ENCODE measurements around the gene PAX6.

The PAX6 gene

GRCh38 chr11:31796499-31797189 is 14.5 kb downstream of the PAX6 start:
- DNase-seq = no peak

- DNase-seq = no peak
Measured at GRCh38 chr11:31795706-31796498, 15.2 kb downstream of the PAX6 start.

DNA sequence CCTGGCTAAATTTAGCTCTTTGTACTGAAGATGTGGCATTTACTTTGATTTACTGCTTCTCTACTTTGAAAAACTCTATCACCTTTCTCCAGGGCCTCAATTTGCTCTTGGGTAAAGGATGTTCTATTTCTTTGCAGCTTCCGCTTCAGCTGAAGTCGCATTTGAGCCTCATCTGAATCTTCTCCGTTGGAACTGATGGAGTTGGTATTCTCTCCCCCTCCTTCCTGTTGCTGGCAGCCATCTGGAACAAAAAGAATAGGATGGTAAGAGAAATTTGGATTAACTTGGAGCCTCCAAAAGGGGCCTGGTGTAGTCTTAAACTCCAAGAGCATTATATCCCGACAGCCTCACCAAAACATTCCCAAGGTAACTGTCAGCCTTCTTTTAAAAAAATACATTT is 16.6 kb downstream of the PAX6 start:
- no peak for DNase-seq

DNA sequence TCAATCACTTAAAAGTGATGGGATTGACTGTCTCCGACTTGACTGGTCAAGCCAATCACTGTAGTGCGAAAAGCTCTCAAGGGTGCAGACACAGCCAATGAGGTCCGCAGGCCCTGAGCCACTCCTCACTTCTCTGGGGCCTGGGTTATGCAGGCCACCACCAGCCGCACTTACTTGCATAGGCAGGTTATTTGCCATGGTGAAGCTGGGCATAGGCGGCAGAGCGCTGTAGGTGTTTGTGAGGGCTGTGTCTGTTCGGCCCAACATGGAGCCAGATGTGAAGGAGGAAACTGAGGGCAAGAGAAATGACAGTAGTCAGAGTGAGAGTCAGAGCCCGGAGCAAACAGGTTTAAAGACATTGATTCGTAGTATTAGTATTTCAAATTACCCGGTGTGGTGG is 17.9 kb downstream of the PAX6 start:
- DNase-seq = no peak

DNA sequence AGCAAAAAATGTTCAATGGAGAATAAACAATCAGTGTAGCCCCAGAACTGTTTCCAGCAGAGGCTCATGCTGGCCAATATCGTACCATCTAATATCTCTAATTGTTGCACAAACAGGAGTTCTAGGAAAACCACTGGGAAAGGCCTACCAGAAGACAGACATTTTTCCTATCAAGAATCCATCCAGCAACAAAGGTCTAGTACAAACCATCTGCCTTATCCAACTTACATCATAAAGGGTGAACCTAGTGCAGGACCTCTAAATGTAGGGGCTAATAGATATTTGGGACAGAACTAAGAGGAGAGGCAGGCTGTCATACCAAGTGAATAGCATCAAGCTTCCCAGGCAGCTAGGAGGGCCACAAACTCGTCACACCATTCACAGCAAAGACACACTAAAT is 18.7 kb downstream of the PAX6 start:
- no peak for DNase-seq

GRCh38 chr11:31792036-31792435 is 19.1 kb downstream of the PAX6 start:
- no peak for DNase-seq

DNA sequence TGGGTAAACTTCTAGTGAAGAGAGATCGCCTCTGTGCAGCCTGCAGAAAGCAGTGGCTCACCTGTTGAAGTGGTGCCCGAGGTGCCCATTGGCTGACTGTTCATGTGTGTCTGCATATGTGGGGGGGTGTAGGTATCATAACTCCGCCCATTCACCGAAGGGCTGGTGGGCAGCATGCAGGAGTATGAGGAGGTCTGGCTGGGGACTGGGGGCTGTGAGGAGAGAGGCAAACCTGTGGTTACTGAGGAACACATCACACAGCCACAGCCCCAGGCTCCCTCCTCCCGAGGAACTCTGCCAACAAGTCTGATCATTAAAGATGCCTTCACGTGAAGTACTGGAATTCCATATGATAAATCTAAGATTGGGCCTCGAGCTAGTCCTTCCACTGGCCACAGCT is 20.5 kb downstream of the PAX6 start:
- DNase-seq = no peak

DNA sequence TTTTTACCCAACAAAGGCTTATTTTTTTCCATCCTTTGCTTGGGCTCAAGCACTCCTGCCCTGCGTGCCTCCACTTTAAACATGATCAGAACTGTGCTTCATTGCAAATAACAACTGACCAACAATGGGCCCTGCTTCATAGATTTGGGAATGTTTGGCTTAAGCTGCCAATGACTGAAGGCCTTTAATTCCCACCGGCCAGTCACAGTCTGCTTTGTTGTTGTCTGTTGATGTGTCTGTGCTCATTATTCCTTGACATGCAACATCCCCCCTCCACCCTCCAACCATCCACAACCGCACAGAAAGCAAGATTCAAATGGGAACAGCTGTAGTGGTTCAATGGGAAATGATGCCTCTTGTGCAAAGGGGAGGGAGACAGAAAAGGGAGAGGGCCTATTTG is 23.0 kb downstream of the PAX6 start:
- DNase-seq = no peak

DNA sequence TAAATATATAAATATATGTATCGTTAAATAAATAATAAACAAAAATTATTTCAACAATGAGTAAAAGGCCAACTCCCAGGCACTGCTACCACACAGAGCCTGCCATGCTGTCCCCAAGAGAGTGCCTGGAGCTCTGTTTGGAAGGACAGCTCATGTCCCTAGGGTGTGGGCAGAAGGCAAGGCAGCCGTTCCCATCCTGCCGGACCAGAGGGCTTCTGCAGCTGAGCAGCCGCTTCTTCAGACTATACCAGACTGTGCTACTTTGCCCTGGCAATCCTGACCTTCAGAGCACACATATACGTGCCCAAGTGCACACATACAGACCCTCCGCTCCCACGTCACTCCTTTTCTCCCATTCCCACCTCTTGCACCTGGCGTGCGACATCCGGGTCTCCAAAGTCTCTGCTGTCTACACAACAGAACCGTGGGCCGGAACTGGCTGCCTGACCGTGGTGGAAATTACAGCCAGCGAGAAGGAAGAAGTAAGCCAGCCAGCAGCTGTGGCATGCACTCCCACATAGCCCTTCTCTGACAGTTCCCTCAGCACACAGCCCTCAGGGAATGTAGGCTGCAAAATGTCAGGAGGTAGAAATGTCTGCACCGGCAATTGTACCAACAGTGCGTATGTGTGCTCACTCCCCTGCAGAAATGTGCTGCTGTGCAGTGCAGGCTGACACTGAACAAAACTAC is 24.0 kb downstream of the PAX6 start:
- DNase-seq = no peak

- DNase-seq = no peak
Measured at GRCh38 chr11:31784611-31785010, 26.5 kb downstream of the PAX6 start.

GRCh38 chr11:31783252-31783651 is 27.9 kb downstream of the PAX6 start:
- DNase-seq = no peak

- DNase-seq = no peak
Measured at GRCh38 chr11:31782257-31782656, 28.9 kb downstream of the PAX6 start.

DNA sequence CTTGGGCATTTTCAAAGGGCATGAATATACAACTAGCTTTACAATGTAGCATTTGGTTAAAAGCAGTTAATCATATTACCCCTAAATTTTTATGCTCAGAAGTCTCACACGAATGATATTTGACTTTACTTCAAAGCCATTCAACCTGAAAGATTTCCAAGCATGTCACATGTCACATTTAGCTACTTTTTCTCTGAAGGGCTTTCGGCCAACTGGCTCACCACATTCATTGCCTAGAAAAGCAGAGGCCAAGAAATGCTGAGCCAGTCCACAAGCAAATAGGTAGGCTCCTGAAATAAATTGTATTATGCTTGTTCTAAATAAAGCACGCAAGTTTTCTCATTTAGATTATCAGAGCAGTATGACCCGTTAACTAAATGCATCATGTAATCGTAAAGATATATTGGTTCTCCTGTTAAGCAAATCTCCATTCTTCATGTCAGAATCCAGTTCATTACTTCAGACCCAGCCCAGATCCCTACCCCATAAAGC is 30.6 kb downstream of the PAX6 start:
- no peak for DNase-seq

GRCh38 chr11:31780078-31780477 is 31.0 kb downstream of the PAX6 start:
- no peak for DNase-seq

DNA sequence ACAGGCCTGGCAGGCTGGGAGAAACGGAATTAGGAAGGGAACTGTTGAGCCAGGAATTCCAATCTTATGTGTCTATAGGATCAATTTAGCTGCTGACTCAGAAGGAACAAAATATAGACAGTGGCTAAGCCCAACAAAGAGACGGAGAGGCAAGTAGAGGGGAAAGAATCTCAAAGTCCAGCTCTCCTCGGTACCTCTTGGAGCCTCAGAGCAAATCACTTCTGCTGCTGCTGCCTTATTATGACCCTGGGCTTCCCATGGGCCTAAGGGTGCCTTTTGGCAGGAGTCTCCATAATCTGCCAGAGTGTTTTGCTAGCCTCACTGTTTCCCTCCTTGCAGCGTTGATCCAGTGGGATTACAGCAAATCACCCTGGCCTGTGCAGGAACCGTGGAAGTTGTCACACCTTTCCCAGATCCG is 31.7 kb downstream of the PAX6 start:
- DNase-seq = no peak

- no peak for DNase-seq
Measured at GRCh38 chr11:31772412-31772811, 38.7 kb downstream of the PAX6 start.

DNA sequence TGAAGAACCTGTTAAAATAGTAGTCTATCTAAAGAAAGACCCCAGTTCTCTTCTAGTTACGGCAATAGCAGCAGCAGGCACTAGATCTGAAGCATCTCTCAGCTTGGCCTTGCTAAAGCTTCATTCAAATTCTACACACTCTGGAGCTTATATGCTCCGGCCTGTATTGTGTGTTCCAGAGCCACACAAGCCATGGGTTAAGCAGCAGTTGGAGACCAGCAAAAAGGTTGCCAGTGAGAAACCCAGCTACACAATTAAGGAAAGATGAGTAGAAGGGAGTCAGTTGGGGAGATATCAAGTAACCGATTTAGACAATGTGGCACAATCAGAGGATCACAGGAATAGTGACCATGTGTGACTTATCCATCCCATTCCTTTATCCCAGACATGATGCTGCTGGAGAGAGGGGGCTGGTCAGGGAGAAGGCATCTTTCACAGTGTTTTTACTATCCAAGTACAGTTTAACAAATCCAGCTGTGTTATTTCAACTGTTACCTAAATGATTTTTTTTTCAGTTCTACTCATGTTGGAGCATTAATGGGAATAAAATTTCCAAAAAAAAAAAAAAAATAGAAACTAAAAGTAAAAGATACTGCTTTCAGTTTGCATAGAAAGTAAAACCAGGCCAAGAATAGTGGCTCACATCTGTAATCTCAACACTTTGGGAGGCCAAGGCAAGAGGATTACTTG is 41.0 kb downstream of the PAX6 start:
- no peak for DNase-seq

GRCh38 chr11:31768749-31769640 is 42.1 kb downstream of the PAX6 start:
- DNase-seq = no peak

- no peak for DNase-seq
Measured at GRCh38 chr11:31767685-31768084, 43.4 kb downstream of the PAX6 start.

GRCh38 chr11:31767066-31767465 is 44.1 kb downstream of the PAX6 start:
- DNase-seq = no peak

DNA sequence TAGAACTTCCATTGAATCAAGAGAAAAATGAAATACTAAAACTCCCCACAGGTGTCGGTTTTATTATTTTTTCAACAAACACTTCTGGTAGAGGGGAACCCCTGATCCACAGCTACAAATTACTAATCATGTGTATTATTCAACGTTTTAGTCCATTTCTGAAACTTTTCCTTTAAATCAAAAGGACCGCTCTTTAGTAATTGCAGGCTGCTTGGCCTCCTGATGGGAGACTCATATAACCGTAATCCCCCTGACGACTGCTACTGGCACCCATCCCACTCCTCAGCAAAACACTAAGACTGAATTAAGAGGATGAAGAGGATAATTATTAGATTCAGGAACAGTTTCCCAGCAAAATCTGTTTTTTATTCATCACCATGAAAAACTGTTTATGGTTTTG is 46.4 kb downstream of the PAX6 start:
- no peak for DNase-seq

DNA sequence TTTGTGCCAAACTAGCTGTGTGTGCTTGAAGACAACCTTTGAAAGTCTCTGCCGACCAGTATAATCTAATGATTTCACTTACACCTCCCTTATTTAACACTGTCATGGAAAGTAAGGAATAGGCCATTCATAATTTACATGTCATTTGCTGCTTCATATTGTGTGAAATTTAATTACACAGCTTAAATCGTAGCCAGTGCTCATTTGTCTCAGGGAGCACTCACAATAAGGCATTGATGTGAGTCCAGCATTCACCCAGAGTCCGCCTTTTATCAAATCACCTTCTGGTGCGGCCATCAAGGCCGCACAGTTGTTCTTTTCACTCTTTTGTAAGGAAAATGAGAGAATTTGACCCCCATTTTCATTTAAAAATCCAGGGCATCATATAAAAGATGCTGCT is 46.9 kb downstream of the PAX6 start:
- DNase-seq = no peak

Data from CD4-positive, alpha-beta T cell treated with Interferon alpha-2 for 1 hour (primary cell).